Epithelial cell of proximal tubule (primary cell): ENCODE results near the gene NFKBIE. TPM values are rescaled to one million over a fixed set of nuclear protein-coding genes. Genes with fewer than 3 reads are reported as not detected.

Source experiments
- DNase-seq: peaks from one replicate; pipeline ENCODE4 v3.0.0-alpha.2; 2011; ENCODE audit warnings: low read depth
- H3K4me3 ChIP-seq: 2 replicates; pipeline ENCODE4 v1.5.1; 2011; ENCODE audit warnings: low read depth, mild to moderate bottlenecking, low read length
- total RNA-seq: library from RNA; depleted of rRNA; stranded (reverse); fragments of >200 nt; gene quantifications from 2 replicates; pipeline ENCODE4 v1.2.3, GENCODE V29; 2015
- TF ChIP-seq, protein P1 (sequence below): conservative IDR thresholded peaks from 2 replicates; pipeline ENCODE4 v1.5.1; 2012; ENCODE audit warnings: low read depth, mild to moderate bottlenecking, low read length

The NFKBIE gene
- total RNA-seq, 1 donor from 2014 or later = 131 TPM

- TF ChIP-seq, protein P1, sequence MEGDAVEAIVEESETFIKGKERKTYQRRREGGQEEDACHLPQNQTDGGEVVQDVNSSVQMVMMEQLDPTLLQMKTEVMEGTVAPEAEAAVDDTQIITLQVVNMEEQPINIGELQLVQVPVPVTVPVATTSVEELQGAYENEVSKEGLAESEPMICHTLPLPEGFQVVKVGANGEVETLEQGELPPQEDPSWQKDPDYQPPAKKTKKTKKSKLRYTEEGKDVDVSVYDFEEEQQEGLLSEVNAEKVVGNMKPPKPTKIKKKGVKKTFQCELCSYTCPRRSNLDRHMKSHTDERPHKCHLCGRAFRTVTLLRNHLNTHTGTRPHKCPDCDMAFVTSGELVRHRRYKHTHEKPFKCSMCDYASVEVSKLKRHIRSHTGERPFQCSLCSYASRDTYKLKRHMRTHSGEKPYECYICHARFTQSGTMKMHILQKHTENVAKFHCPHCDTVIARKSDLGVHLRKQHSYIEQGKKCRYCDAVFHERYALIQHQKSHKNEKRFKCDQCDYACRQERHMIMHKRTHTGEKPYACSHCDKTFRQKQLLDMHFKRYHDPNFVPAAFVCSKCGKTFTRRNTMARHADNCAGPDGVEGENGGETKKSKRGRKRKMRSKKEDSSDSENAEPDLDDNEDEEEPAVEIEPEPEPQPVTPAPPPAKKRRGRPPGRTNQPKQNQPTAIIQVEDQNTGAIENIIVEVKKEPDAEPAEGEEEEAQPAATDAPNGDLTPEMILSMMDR = peak; percentile 62
- no peak for DNase-seq
- no peak overlapping the region for H3K4me3 ChIP-seq
Observed at GRCh38 chr6:44253307-44254101, 11.8 kb downstream of the NFKBIE start.

- no peak overlapping the region for H3K4me3 ChIP-seq
- no peak for DNase-seq
- TF ChIP-seq, protein P1 = no peak
Observed at GRCh38 chr6:44251576-44252524, 13.5 kb downstream of the NFKBIE start.

DNA sequence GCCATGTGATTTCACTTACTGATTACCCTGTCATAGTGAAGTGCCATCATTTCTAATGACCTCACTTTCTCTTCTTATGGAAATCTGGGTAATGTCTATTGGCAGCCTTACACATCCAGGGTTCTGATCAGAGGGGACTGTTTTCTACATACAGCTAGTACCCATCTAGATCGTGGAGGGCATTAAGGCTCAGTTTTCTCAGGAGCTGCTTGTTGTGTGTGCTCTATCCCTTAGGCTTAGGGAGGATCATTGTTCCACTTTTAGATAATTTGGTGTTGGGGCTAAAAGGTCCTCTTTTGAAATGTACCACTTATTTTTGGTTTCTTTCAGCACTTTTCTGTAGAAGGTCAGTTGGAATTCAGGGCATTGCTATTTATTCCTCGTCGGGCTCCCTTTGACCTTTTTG, 14.6 kb downstream of the NFKBIE start:
- TF ChIP-seq, protein P1 = no peak
- no peak overlapping the region for H3K4me3 ChIP-seq
- DNase-seq = no peak

GRCh38 chr6:44250067-44250717, 15.2 kb downstream of the NFKBIE start:
- DNase-seq = no peak
- no peak overlapping the region for H3K4me3 ChIP-seq
- TF ChIP-seq, protein P1 = no peak

DNA sequence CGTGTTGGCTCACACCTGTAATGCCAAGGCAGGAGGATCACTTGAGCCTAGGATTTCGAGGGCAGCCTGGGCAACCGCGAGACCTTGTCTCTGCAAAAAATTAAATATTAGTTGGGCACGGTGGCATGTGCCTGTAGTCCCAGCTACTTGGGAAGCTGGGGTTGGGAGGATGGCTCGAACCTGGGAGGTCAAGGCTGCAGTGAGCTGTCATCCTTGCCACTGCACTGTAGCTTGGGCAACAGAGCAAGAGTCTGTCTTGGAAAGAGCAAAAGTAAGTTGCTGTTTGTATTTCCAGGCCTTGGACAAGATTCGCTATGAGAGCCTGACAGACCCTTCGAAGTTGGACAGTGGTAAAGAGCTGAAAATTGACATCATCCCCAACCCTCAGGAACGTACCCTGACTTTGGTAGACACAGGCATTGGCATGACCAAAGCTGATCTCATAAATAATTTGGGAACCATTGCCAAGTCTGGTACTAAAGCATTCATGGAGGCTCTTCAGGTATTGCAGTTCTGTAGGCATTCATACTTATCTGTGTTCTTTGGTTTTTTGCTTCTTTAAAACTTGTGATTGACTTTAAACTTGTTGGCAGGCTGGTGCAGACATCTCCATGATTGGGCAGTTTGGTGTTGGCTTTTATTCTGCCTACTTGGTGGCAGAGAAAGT, 16.1 kb downstream of the NFKBIE start:
- peak overlapping the region; percentile 76 for H3K4me3 ChIP-seq
- TF ChIP-seq, protein P1 = no peak
- no peak for DNase-seq

- DNase-seq = no peak
- H3K4me3 ChIP-seq = peak overlapping the region; percentile 76
- TF ChIP-seq, protein P1 = no peak
Observed at GRCh38 chr6:44248579-44248978, 16.8 kb downstream of the NFKBIE start.
